HG03558 (cell line): ENCODE measurements around the gene KANSL1.

ENCODE experiments used
- ATAC-seq: cut with Tn5 transposase; IDR thresholded peaks from one replicate; pipeline ENCODE4 v1.9.1; 2021; ENCODE audit warnings: moderate number of reproducible peaks; ENCODE audit not compliant: unreplicated experiment; ENCODE audit errors: extremely low read depth

The KANSL1 gene

GRCh38 chr17:46169913-46170638, 23.2 kb downstream of the KANSL1 start:
- no peak for ATAC-seq

- no peak for ATAC-seq
Observed at GRCh38 chr17:46167826-46168569, 25.2 kb downstream of the KANSL1 start.

- ATAC-seq: no peak
Observed at GRCh38 chr17:46167267-46167666, 26.0 kb downstream of the KANSL1 start.

- no peak for ATAC-seq
Observed at GRCh38 chr17:46166692-46167249, 26.5 kb downstream of the KANSL1 start.

- ATAC-seq: no peak
Observed at GRCh38 chr17:46163929-46164594, 29.2 kb downstream of the KANSL1 start.

- ATAC-seq: no peak
Observed at GRCh38 chr17:46163316-46163715, 29.9 kb downstream of the KANSL1 start.

GRCh38 chr17:46162866-46163265, 30.4 kb downstream of the KANSL1 start:
- no peak for ATAC-seq

GRCh38 chr17:46160169-46160568, 33.1 kb downstream of the KANSL1 start:
- no peak for ATAC-seq

- no peak for ATAC-seq
Observed at GRCh38 chr17:46159686-46160085, 33.5 kb downstream of the KANSL1 start.

- ATAC-seq: no peak
Observed at GRCh38 chr17:46158323-46159296, 34.6 kb downstream of the KANSL1 start.

GRCh38 chr17:46157443-46158062, 35.7 kb downstream of the KANSL1 start:
- ATAC-seq: no peak

- no peak for ATAC-seq
Observed at GRCh38 chr17:46154151-46154816, 38.9 kb downstream of the KANSL1 start.

GRCh38 chr17:46152423-46152822, 40.8 kb downstream of the KANSL1 start:
- ATAC-seq: no peak

- no peak for ATAC-seq
Observed at GRCh38 chr17:46151762-46152161, 41.5 kb downstream of the KANSL1 start.

GRCh38 chr17:46150216-46150963, 42.8 kb downstream of the KANSL1 start:
- no peak for ATAC-seq

- ATAC-seq: no peak
Observed at GRCh38 chr17:46148247-46148646, 45.0 kb downstream of the KANSL1 start.

- ATAC-seq: no peak
Observed at GRCh38 chr17:46147296-46147695, 45.9 kb downstream of the KANSL1 start.

- ATAC-seq: no peak
Observed at GRCh38 chr17:46144246-46144645, 49.0 kb downstream of the KANSL1 start.
